Urothelium cell line (cell line): ENCODE measurements around the gene CDHR4.
"Not testable (repeated sequence)": the region's sequence is repeated elsewhere in the genome, so short reads cannot be mapped to it uniquely, and the experiment has no call there.

Experiments used
- DNase-seq: peaks from one replicate; pipeline ENCODE4 v3.0.0; 2011; ENCODE audit warnings: low spot score, mixed read lengths
- FAIRE-seq: peaks from 2 replicates; lab custom pipeline; 2011; peaks lifted over from hg19 to GRCh38; lab: Jason Lieb, UNC

CDHR4 gene

DNA sequence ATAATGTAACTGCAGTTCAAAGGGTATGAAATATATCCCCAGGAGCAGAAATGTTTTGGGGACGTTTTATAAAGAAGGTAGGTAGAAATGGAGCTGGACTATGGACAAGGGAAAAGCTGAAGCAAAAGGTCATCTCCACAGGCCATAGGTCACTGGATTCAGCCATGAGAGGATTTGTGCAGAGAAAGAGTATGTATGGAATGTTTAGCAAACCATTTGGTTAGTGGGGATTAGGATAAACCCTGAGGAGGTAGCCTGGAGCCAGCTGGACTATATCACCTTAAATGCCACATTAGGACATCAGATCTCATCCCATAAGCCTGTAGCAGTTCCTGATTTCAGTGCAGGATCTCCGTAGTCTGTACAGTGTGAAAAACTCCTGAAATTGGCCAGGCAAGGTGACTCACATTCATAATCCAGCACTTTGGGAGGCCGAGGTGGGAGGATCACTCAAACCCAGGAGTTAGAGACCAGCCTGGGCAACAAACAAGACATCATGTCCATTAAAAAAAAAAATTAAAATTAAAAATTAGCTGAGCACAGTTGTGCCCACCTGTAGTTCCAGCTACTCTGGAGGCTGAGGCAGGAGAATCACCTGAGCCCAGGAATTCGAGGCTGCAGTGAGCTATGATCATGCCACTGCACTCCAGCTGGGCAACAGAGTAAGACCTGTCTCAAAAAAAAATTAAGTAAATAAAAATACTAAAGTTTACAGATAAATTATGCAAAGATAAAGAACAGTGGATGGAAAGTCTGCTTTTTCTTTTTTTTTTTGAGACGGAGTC lies 18.1 kb downstream of the CDHR4 start:
- no peak for FAIRE-seq
- DNase-seq: no peak

- not testable (repeated sequence) for FAIRE-seq, DNase-seq
These were observed 18.7 kb downstream of the CDHR4 start for GRCh38 chr3:49780975-49781365.

DNA sequence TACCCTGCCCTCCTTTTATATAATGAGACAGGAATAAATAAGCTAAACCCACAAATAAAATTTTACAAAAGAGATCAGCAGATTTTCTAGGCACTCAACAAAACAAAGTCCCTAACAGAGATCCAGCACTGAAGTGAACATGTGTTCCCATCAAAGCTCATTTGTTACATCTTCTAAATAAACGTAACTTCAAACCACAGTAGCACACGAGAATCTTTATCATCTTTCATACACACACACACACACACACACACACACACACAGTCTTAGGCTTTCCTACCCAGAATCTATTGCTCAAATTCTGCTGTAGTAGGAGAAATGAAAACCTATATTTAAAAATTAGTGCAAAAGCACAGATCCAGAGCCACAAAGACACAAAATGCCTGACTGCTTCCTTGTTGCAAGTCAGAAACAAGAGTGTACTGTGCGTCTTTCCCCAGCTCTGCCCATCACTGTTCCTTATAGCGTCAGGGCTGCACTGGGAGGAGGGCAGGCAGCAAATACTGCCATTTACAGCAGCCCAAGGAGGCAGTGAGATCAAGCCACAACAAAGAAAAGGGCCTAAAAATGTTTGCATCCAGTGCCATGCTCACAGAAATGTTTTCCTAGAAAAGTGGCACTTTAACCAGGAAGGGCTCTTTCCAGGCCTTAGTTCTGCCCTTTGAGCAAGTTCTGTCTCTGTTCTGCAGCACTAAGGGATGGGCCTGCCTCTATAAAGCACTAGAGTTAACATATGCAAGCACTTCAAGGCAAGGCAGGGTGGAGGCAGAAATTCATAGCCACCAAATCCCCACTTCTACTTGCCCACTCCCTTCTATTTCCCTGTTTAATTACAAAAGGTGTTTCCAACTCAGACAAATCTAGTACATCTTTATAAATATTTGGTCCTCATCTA lies 19.3 kb downstream of the CDHR4 start:
- no peak for DNase-seq
- FAIRE-seq: no peak

GRCh38 chr3:49779358-49780079 lies 20.2 kb downstream of the CDHR4 start:
- FAIRE-seq: no peak

GRCh38 chr3:49776101-49776500 lies 23.6 kb downstream of the CDHR4 start:
- not testable (repeated sequence) for DNase-seq, FAIRE-seq

More at GRCh38 chr3:49779358-49780079, 20.2 kb downstream of the CDHR4 start:
- no peak for DNase-seq

GRCh38 chr3:49775538-49775937 lies 24.1 kb downstream of the CDHR4 start:
- DNase-seq (no peak), FAIRE-seq (no peak)

- FAIRE-seq: no peak
- no peak for DNase-seq
These were observed 27.0 kb downstream of the CDHR4 start for GRCh38 chr3:49772703-49773102.

- FAIRE-seq (no peak), DNase-seq (no peak)
These were observed 28.2 kb downstream of the CDHR4 start for GRCh38 chr3:49771340-49771938.

- FAIRE-seq (no peak), DNase-seq (no peak)
These were observed 29.7 kb downstream of the CDHR4 start for GRCh38 chr3:49769926-49770325.

DNA sequence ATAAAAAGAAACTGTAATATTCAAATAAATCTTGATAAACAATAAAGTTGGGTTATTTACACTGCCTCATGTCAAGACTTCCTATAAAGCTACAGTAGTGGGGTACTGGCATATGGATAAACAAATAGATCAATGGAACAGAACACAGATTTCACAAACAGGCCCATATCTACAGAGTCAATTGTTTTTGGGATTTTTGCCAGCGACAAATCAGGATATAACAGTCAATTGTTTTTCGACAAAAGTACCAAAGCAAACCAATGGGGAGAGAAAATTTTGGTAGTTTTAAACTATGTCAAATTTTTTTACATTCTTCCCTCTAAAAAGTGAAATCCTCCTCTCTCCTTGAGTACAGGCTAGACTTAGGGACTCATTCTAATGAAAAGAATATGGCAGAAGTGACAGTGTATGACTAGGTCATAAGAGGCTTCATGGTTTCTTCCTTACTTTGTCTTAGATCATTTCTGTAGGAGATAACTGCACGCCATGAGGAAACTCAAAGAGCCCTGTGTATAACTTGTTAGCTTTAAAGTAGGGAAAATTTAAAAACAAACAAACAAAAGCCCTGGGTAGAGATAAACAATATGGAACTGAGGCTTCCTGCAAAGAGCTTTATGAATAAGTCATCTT lies 30.3 kb downstream of the CDHR4 start:
- no peak for DNase-seq
- no peak for FAIRE-seq

DNA sequence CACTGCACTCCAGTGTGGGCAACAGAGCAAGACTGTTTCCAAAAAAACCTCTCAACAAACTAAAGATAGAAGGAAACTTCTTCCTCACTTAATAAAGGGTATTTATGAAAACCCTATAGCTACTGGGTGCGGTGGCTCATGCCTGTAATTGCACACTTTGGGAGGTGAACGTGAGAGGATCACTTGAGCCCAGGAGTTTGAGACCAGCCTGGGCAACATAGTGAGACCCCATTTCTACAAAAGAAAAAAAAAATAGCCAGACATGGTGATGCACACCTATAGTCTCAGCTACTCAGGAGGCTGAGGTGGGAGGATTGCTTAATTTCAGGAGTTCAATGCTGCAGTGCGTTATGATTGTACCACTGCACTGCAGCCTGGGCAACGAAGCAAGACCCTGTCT lies 35.7 kb downstream of the CDHR4 start:
- no peak for DNase-seq
- FAIRE-seq: no peak

GRCh38 chr3:49761661-49762060 lies 38.0 kb downstream of the CDHR4 start:
- FAIRE-seq (no peak), DNase-seq (no peak)

- no peak for FAIRE-seq
- no peak for DNase-seq
These were observed 40.4 kb downstream of the CDHR4 start for GRCh38 chr3:49759226-49759625.

- FAIRE-seq (no peak), DNase-seq (no peak)
These were observed 42.5 kb downstream of the CDHR4 start for GRCh38 chr3:49757197-49757596.

DNA sequence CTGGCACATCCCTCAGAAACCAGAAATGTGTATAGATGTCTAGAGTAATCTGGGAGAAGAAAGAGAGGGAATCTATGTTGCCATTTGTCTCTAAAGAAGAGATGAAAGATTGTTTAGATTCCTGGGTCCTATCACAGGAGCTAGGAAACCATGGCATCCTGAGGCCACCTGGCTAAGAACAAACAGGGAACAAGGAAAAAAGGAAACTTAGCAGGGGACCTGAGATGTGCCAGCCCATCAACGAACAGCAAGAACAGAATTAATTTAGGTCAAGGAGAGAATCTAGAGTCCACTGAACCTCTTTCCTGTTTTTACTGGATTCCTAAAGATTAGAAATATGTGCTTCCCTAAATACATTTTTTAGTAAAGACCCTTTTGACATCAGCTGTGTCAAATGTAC lies 43.6 kb downstream of the CDHR4 start:
- no peak for FAIRE-seq
- no peak for DNase-seq

- DNase-seq: no peak
- no peak for FAIRE-seq
These were observed 45.1 kb downstream of the CDHR4 start for GRCh38 chr3:49754536-49754935.

DNA sequence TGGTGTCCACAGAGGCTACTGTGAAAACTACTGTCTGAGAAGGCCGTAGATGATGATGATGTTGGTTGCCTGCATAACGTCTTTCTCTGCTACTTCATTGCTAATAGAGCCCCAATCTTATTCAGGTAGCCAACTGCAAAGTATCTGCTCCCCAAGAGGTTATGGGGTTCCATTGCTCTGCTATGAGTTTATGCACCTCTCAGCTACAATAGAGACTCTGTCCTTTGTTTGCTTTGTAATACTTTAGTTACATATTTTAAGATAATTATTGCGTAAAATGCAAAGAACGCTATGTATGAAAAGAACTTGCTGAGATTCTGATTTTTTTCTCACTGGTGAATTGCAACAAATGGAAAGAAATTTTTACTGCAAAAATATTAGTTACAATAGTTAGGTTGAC lies 48.2 kb downstream of the CDHR4 start:
- FAIRE-seq: no peak

DNA sequence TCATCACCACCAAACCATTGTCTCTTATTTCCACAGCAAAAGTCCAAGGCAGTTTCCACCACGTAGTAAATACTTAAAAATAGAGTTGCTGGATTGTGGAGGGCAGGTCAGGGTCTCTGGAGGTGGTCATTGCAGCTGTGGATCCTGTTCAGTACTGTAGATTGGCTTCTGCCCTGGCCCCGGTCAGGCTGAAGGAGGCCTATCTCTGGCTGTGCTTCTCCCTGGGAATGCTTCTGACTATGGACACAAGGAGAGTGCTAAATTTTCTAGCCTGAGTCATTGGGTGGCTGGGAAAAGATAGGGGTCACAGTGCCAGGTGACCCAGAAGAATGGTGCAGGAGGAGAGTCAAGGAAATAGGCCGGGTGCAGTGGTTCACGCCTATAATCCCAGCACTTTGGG lies 49.6 kb downstream of the CDHR4 start:
- DNase-seq: no peak
- FAIRE-seq: no peak

More for the DNA sequence above, 48.2 kb downstream of the CDHR4 start:
- DNase-seq: no peak

DNA sequence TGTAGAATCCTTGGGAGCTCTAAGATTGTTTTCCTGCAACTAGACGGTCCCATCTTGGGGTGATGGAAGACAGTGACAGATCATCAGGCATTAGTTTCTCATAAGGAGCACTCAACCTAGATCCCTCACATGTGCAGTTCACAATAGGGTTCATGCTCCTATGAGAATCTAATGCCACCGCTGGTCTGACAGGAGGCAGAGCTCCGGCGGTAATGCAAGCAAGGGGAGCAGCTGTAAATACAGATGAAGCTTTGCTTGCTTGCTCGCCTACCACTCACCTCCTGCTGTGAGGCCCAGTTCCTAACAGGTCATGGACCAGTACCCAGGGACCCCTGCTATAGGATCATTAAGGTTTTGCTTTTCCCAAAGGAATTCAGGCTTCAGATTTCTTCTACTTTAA lies 50.8 kb downstream of the CDHR4 start:
- DNase-seq, FAIRE-seq: not testable (repeated sequence)

GRCh38 chr3:49747792-49748480 lies 51.7 kb downstream of the CDHR4 start:
- FAIRE-seq: no peak
- DNase-seq: no peak
